Heart left ventricle (tissue), 16 donors: ENCODE results near the gene ENAH. TPM values are rescaled to one million over a fixed set of nuclear protein-coding genes. Genes with fewer than 3 reads are reported as not detected.
A peak's percentile ranks its signal among the peaks of the same experiment; 100 is the strongest.

Experiments used
- ATAC-seq, 4 donors: fragments of 200-7000 bp; cut with Tn5 transposase; one replicate each; pipeline ENCODE4 v1.9.1; 2020 to 2022; ENCODE audit warnings: moderate library complexity in 4 of 4, mild to moderate bottlenecking in 3 of 4, moderate number of reproducible peaks in 1 of 4
- DNase-seq, 5 donors: peaks; one replicate each; pipeline ENCODE4 v3.0.0-alpha.2; 2020
- H3K27ac ChIP-seq, 12 donors: fragments of 200-600 bp; sonication (generic) in 4 of 12; one replicate each; pipeline versions ENCODE4 v1.5.0 to v1.8.0; 2016 to 2022; ENCODE audit warnings: mild to moderate bottlenecking in 2 of 12
- H3K27me3 ChIP-seq, 9 donors: fragments of 200-600 bp; sonication (generic) in 2 of 9; one replicate each; pipeline versions ENCODE4 v1.5.1 to v1.8.0; 2016 to 2022; ENCODE audit warnings: mild to moderate bottlenecking in 3 of 9
- H3K36me3 ChIP-seq, 9 donors: fragments of 200-600 bp; sonication (generic) in 2 of 9; one replicate each; pipeline versions ENCODE4 v1.5.0 to v1.8.0; 2018 to 2022; ENCODE audit warnings: mild to moderate bottlenecking in 2 of 9
- H3K4me1 ChIP-seq, 12 donors: fragments of 200-600 bp; sonication (generic) in 4 of 12; one replicate each; pipeline versions ENCODE4 v1.5.0 to v1.8.0; 2016 to 2022; ENCODE audit warnings: mild to moderate bottlenecking in 3 of 12
- H3K4me3 ChIP-seq, 12 donors: fragments of 200-600 bp; sonication (generic) in 4 of 12; one replicate each; pipeline versions ENCODE4 v1.5.0 to v1.8.0; 2017 to 2022; ENCODE audit warnings: mild to moderate bottlenecking in 9 of 12, moderate library complexity in 4 of 12
- H3K9me3 ChIP-seq, 12 donors: fragments of 200-600 bp; sonication (generic) in 4 of 12; one replicate each; pipeline versions ENCODE4 v1.5.0 to v1.8.0; 2016 to 2022; ENCODE audit warnings: mild to moderate bottlenecking in 1 of 12
- CTCF ChIP-seq, 12 donors: fragments of 200-600 bp; sonication (generic) in 4 of 12; IDR thresholded peaks; one replicate each; pipeline versions ENCODE4 v1.5.0 to v1.8.0; 2018 to 2022; ENCODE audit warnings: antibody characterized with exemption in 12 of 12, mild to moderate bottlenecking in 5 of 12
- POLR2A ChIP-seq, 2 donors: fragments of 450-650 bp; IDR thresholded peaks; one replicate each; pipeline ENCODE4 v1.6.1; 2017; ENCODE audit warnings: antibody characterized with exemption in 2 of 2, mild to moderate bottlenecking in 2 of 2, moderate library complexity in 2 of 2
- WGBS, 4 donors: extraction: QIAGEN DNeasy Blood & Tissue Kit in 2 of 4; methylation state at CpG; one replicate each; pipeline versions ENCODE4 v1.1.5 to v1.1.7; 2013 to 2018; 5-methylcytosine and 5-hydroxymethylcytosine counted together
- intact Hi-C, 10 donors: fragments of 100-400 bp; cut with DNase I; formaldehyde crosslinking; loops; one replicate each; pipeline versions ENCODE4 v1.11.1 to v1.14.2; 2022
- polyA plus RNA-seq, 2 donors: library from polyadenylated mRNA; stranded (reverse); fragments of 200-250 nt; gene quantifications; one replicate each; pipeline ENCODE4 v1.2.3, GENCODE V29; 2013
- total RNA-seq, 9 donors: library from RNA; depleted of rRNA in 2 of 9; stranded (reverse); fragments of >200 nt in 2 of 9; fragmentation: NEBNext Ultra II Directional in 3 of 9; extraction: Animal tissue kit (Norgen Biotek cat#: 25700) in 3 of 9; gene quantifications; one replicate each; pipeline versions ENCODE4 v1.1.0 to v1.2.4, GENCODE V29; 2016 to 2023
- donor health status: ischemic (EF 13 %, LVEDD 7.1; RV severe dilation, severe dysfunction).
- donor health status: healthy with polysubstance abuse.
- donor health status: DM: no; HTN: yes; CAD: no.
- donor health status: DM: no; HTN: no; CAD: no.
- donor health status: ischemic (EF 25% LVEDD 6.9; RV normal size, moderate dysfunction).
- donor health status: ischemic (EF 25% LVEDD 5.7; RV mildly dilated, moderate dysfunction).
- donor health status: healthy.
- donor health status: DM: yes; HTN: yes; CAD: no.
- donor health status: ischemic (EF 35%, LVEDD 5.7; RV mildly dilated, moderate dysfunction).
- donor health status: nonischemic (EF 11% LVEDD 7.7; RV severe dilation, severe dysfunction).
- donor health status: DM: yes; HTN: yes; CAD: no.
- donor health status: PGD.
- donor health status: ischemic (EF 29% LVEDD 5.4; RV normal size, mild dysfunction).
- donor health status: nonischemic (EF 23%, LVEDD 6.1; RV moderate dilation, normal function).

ENAH gene
- total and polyA plus RNA-seq, 11 donors = 17.0 to 183 (median 86.1) TPM

GRCh38 chr1:225449261-225449660 is 203.7 kb downstream of the ENAH start:
- ATAC-seq (no peak), DNase-seq (no peak)
- no peak for TF ChIP-seq CTCF (IDR thresholded peaks at IDR 0.05)
- TF ChIP-seq POLR2A (IDR thresholded peaks at IDR 0.05) = no peak
- Histone ChIP-seq H3K27ac (peak overlapping the region in 1 of 12 donors; percentile 90), H3K9me3 (no peaks in the 10 kb centered on the region), H3K4me1 (peaks cover 7 to 67% (median 36%) of the 10 kb centered on the region in 12 donors), H3K36me3 (no peaks in the 10 kb centered on the region), H3K4me3 (no peak overlapping the region), H3K27me3 (no peaks in the 10 kb centered on the region)
- intact Hi-C loops = no loop called here
- 86 to 94% (median 89%) methylated on average over 8 to 9 of the region's 9 CpGs for WGBS, 4 donors

- no peak for ATAC-seq
Observed at GRCh38 chr1:225448146-225448805, 204.6 kb downstream of the ENAH start.

GRCh38 chr1:225447650-225448089 is 205.3 kb downstream of the ENAH start:
- no peaks in the 10 kb centered on the region for H3K9me3 ChIP-seq

More at GRCh38 chr1:225448146-225448805, 204.6 kb downstream of the ENAH start:
- intact Hi-C loops = no loop called here
- TF ChIP-seq CTCF (IDR thresholded peaks at IDR 0.05) (no peak), POLR2A (IDR thresholded peaks at IDR 0.05) (no peak)
- no peaks in the 10 kb centered on the region for H3K27me3 ChIP-seq
- 70 to 79% (median 75%) methylated on average over 6 to 9 of the region's 9 CpGs for WGBS, 4 donors
- H3K4me1 ChIP-seq = peaks cover 8 to 69% (median 42%) of the 10 kb centered on the region in 12 donors
- H3K9me3 ChIP-seq = no peaks in the 10 kb centered on the region
- no peak for DNase-seq
- peak overlapping the region in 2 of 12 donors; percentile 0 to 21 for H3K4me3 ChIP-seq
- peak overlapping the region in 9 of 12 donors; percentile 66 to 90 (median 81) for H3K27ac ChIP-seq
- H3K36me3 ChIP-seq = no peaks in the 10 kb centered on the region

More at GRCh38 chr1:225447650-225448089, 205.3 kb downstream of the ENAH start:
- H3K4me3 ChIP-seq = peak overlapping the region in 2 of 12 donors; percentile 0 to 21
- DNase-seq (peak in 1 of 5 donors; percentile 65), ATAC-seq (peak; percentile 7 to 28 (median 21))
- H3K27ac ChIP-seq = peak overlapping the region in 10 of 12 donors; percentile 66 to 90 (median 81)
- H3K27me3 ChIP-seq = no peaks in the 10 kb centered on the region
- H3K36me3 ChIP-seq = no peaks in the 10 kb centered on the region
- 31 to 50% (median 38%) methylated on average over 8 of the region's 8 CpGs for WGBS, 4 donors
- TF ChIP-seq POLR2A (IDR thresholded peaks at IDR 0.05) = no peak
- no peak for TF ChIP-seq CTCF (IDR thresholded peaks at IDR 0.05)
- peaks cover 11 to 74% (median 47%) of the 10 kb centered on the region in 12 donors for H3K4me1 ChIP-seq
- intact Hi-C loops = no loop called here
